GM12874 (cell line): Measurements from ENCODE around the gene MARS2.

Experiments
- TF ChIP-seq, protein P1 (sequence below): IDR thresholded peaks from 2 replicates; pipeline ENCODE4 v1.5.1; 2011; ENCODE audit warnings: low read depth, mild to moderate bottlenecking, control low read depth, low read length, moderate library complexity; ENCODE audit not compliant: insufficient read depth

MARS2 gene

DNA sequence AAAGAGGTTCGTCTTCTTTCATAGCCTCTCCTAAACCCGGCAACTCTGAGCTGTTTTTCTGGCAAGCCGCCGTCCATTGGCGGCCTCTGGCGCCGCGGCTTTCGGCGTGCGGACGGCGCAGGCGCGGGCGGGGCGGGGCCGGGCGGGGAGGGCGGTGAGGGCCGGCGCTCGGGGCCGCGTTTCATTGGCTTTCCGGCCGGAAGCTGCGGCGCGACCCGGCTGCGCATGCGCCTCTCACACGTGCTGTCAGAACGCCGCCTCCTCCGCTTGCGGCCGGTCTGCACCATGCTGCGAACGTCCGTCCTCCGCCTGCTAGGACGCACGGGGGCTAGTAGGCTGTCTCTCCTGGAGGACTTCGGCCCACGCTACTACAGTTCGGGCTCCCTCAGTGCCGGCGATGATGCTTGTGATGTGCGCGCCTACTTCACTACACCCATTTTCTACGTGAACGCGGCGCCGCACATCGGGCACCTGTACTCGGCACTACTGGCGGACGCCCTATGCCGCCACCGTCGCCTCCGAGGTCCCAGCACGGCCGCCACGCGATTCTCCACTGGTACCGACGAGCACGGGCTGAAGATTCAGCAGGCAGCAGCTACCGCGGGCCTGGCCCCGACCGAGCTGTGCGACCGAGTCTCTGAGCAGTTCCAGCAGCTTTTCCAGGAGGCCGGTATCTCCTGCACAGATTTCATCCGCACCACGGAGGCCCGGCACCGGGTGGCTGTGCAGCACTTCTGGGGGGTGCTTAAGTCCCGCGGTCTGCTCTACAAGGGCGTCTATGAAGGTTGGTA, at the start of gene MARS2:
TSS of gene MARS2 (plus strand) at position 249 of the 791 bp plus-strand sequence. CDS start at position 286, 37 bp downstream.
- TF ChIP-seq, protein P1, sequence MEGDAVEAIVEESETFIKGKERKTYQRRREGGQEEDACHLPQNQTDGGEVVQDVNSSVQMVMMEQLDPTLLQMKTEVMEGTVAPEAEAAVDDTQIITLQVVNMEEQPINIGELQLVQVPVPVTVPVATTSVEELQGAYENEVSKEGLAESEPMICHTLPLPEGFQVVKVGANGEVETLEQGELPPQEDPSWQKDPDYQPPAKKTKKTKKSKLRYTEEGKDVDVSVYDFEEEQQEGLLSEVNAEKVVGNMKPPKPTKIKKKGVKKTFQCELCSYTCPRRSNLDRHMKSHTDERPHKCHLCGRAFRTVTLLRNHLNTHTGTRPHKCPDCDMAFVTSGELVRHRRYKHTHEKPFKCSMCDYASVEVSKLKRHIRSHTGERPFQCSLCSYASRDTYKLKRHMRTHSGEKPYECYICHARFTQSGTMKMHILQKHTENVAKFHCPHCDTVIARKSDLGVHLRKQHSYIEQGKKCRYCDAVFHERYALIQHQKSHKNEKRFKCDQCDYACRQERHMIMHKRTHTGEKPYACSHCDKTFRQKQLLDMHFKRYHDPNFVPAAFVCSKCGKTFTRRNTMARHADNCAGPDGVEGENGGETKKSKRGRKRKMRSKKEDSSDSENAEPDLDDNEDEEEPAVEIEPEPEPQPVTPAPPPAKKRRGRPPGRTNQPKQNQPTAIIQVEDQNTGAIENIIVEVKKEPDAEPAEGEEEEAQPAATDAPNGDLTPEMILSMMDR = no peak

DNA sequence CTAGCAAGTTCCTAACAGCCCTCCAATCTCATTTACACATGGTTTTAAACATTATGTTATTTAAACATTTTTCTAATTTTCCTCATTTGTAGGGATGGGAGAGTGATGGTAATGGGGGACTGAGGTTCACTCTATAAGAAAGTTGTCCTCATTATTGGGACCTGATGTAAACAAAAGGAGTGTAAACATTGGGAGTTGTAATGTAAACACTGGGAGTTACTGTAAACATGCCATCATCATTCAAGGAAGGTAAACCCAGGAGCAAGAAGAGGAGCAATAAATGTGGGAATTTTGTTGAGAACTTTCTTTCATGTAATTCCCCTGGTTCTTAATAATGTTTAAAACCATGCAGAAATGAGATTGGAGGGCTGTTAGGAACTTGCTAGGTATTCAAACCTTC, 47.6 kb upstream of the MARS2 start:
- TF ChIP-seq, protein P1 = no peak

DNA sequence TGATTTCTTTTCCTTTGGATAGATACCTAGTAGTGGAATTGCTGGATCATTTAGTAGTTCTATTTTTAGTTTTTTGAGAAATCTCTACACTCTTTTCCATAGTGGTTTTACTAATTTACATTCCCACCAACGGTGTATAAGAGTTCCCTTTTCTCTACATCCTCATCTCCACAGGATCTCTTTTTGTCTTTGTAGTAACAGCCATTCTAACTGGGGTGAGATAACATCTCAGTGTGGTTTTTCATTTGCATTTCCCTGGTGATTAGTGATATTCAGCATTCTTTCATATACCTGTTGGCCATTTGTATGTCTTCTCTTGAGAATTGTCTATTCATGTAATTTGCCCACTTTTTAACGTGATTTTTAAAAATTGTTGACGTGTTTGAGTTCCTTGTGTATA, 43.5 kb upstream of the MARS2 start:
- TF ChIP-seq, protein P1 = no peak

DNA sequence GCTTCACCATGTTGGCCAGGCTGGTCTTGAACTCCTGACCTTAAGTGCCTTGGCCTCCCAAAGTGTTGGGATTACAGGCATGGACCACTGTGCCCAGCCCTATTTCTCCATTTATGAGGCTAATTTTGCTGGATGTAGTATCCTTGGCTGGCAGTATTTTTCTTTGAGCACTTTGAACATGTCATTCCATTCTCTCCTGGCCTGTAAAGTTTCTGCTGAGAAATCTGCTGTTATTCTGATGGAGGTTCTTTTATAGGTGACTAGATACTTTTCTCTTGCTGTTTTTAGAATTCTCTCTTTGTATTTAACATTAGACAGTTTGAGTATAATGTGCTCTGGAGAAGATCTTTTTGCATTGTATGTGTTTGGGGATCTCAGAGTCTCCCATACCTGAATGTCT, 38.9 kb upstream of the MARS2 start:
- TF ChIP-seq, protein P1 = no peak

DNA sequence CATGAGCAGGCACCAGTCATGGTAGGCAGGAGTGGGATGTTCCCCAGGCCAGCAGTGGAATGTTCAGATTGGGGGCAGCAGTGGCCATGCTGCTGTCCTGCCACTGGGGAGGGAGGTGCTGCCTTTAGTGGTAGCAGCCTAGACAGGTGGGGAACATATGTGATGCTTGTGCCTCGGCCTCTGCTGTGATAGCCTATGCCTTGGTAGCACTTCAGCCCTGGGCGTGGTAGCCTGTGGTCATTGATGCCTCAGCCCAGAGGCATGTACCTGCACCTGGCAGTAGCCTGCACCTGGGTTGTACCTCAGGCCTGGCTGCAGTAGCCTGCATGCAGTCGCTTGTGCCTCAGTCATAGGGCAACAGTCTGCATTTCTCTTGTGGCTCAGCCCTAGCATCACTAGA, 36.9 kb upstream of the MARS2 start:
- TF ChIP-seq, protein P1 = no peak

DNA sequence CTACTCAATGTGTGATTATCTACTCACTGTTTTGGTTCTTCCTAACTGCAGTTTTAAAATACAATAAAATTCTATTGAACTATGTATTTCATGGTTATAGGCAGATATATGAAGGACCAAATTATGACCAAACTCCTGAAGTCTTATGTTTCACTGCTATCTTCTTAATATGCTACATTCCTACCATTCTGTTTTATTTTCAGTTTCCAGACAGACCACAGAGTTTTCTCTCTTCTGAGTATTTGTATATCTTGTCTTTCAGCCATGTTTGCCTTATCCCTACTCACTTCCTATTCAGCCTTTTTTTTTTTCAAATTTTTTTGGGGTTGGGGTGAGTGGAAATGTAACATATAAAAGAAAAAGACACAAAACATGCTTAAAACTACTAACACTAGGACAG, 36.1 kb upstream of the MARS2 start:
- TF ChIP-seq, protein P1 = no peak

DNA sequence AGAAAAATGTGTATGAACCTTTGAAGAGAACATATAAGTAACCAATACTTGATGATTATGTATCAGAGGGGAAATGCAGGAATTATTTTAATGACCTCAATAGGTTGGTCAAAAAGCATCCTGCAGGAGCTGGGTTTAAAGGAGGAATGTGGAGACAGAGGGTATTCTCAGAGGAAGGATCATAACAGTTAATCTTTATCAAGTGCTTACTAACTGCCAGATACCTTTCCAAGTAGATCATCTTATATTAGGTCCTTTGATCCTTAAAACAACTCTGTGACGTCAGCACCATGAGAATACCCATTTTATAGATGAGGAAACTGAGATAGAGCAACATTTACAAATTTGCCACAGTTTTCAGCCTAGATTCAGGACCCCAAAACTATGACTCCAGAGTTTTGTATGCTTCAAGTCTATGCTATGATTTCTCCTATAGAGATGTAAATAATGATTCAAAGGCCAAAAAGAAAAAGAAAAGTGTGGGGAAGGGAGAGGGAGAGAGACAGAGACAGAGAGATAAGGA, 32.7 kb upstream of the MARS2 start:
- TF ChIP-seq, protein P1 = no peak
